ENCODE results near the gene MAS1.

Gene MAS1

DNA sequence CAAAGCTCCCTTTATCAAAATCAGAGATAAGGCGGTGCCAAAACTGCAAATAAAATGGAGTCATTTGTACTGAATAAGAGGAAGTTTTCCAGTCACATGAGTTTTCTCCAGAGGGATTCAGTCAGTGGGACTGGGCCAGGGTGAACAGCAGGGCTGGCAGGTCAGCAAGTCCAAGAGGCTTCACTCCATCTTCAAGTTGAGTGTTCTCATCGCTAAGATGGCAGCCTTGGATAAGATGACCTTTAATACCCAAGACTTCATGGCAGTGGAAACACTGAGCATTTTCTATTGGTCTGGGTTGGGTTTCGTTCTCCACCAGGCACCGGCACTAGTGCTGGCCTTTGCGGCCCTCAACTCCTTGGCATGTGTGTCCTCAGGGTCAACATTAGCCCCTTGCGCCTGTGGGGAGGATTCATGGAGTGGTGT, 48.8 kb downstream of the MAS1 start:
- no peak for TF ChIP-seq CTCF (IDR thresholded peaks at IDR 0.05)

Measured in LNCAP (cell line).